Skin epidermis (tissue), 12 donors: ENCODE data around the gene PGF.
"Not testable (repeated sequence)": the region's sequence is repeated elsewhere in the genome, so short reads cannot be mapped to it uniquely, and the experiment has no call there.

Source experiments
- H3K27ac ChIP-seq, 21 experiments: fragments of 200-600 bp; sonication (generic) in 11 of 21; one replicate each; pipeline ENCODE4 v1.5.0; 2020; ENCODE audit warnings: mild to moderate bottlenecking in 3 of 21, inconsistent platforms in 2 of 21, moderate library complexity in 2 of 21
- H3K4me3 ChIP-seq, 7 experiments: fragments of 200-600 bp; sonication (generic) in 2 of 7; one replicate each; pipeline ENCODE4 v1.5.0; 2020; ENCODE audit warnings: inconsistent platforms in 2 of 7, mild to moderate bottlenecking in 2 of 7, moderate library complexity in 1 of 7

PGF gene

GRCh38 chr14:74931744-74932143 lies 23.7 kb downstream of the PGF start:
- H3K4me3 ChIP-seq = not testable (repeated sequence)
- peak overlapping the region in 1 of 21 experiments; percentile 74 for H3K27ac ChIP-seq

GRCh38 chr14:74929242-74929641 lies 26.2 kb downstream of the PGF start:
- H3K4me3 ChIP-seq = no peak overlapping the region
- no peak overlapping the region for H3K27ac ChIP-seq

GRCh38 chr14:74927225-74927624 lies 28.2 kb downstream of the PGF start:
- no peak overlapping the region for H3K4me3 ChIP-seq

GRCh38 chr14:74924061-74924460 lies 31.3 kb downstream of the PGF start:
- Histone ChIP-seq H3K27ac (no peak overlapping the region), H3K4me3 (no peak overlapping the region)

More at GRCh38 chr14:74927225-74927624, 28.2 kb downstream of the PGF start:
- no peak overlapping the region for H3K27ac ChIP-seq

GRCh38 chr14:74922752-74923401 lies 32.5 kb downstream of the PGF start, which contains the start of gene RPS6KL1:
Gene RPS6KL1 (minus strand): TSS chr14:74923260. CDS start chr14:74921541, 1,719 bp downstream.
- peak within 1 kb of the TSS; percentile 25 to 46 (median 38) for H3K4me3 ChIP-seq
- peak within 1 kb of the TSS in 6 of 21 experiments; percentile 20 to 78 (median 58) for H3K27ac ChIP-seq

- peak overlapping the region in 4 of 7 experiments; percentile 25 to 46 (median 42) for H3K4me3 ChIP-seq
- H3K27ac ChIP-seq = peak overlapping the region in 6 of 21 experiments; percentile 20 to 78 (median 58)
Measured at GRCh38 chr14:74921987-74922751, 33.2 kb downstream of the PGF start.

GRCh38 chr14:74921053-74921620 lies 34.3 kb downstream of the PGF start:
- H3K27ac ChIP-seq = no peak overlapping the region
- no peak overlapping the region for H3K4me3 ChIP-seq

GRCh38 chr14:74920281-74920680 lies 35.1 kb downstream of the PGF start:
- Histone ChIP-seq H3K4me3 (no peak overlapping the region), H3K27ac (no peak overlapping the region)

GRCh38 chr14:74919421-74920165 lies 35.8 kb downstream of the PGF start:
- H3K4me3 ChIP-seq = no peak overlapping the region
- H3K27ac ChIP-seq = no peak overlapping the region

- Histone ChIP-seq H3K27ac (peak overlapping the region in 7 of 21 experiments; percentile 3 to 76 (median 17)), H3K4me3 (no peak overlapping the region)
Measured at GRCh38 chr14:74918380-74918779, 37.0 kb downstream of the PGF start.

- Histone ChIP-seq H3K4me3 (no peak overlapping the region), H3K27ac (peak overlapping the region in 13 of 21 experiments; percentile 14 to 76 (median 55))
Measured at GRCh38 chr14:74917646-74918081, 37.7 kb downstream of the PGF start.

- no peak overlapping the region for H3K4me3 ChIP-seq
- peak overlapping the region in 14 of 21 experiments; percentile 6 to 76 (median 52) for H3K27ac ChIP-seq
Measured at GRCh38 chr14:74917178-74917543, 38.2 kb downstream of the PGF start.

- no peak overlapping the region for H3K4me3 ChIP-seq
- H3K27ac ChIP-seq = peak overlapping the region in 7 of 21 experiments; percentile 1 to 74 (median 14)
Measured at GRCh38 chr14:74915826-74916225, 39.6 kb downstream of the PGF start.

- Histone ChIP-seq H3K4me3 (no peak overlapping the region), H3K27ac (peak overlapping the region in 5 of 21 experiments; percentile 1 to 74 (median 14))
Measured at GRCh38 chr14:74915426-74915825, 40.0 kb downstream of the PGF start.

GRCh38 chr14:74913986-74914573 lies 41.3 kb downstream of the PGF start:
- no peak overlapping the region for H3K4me3 ChIP-seq
- H3K27ac ChIP-seq = peak overlapping the region in 7 of 21 experiments; percentile 9 to 52 (median 33)

- H3K27ac ChIP-seq = peak overlapping the region in 1 of 21 experiments; percentile 37
- H3K4me3 ChIP-seq = no peak overlapping the region
Measured at GRCh38 chr14:74913393-74913910, 41.9 kb downstream of the PGF start.

- Histone ChIP-seq H3K4me3 (no peak overlapping the region), H3K27ac (no peak overlapping the region)
Measured at GRCh38 chr14:74912801-74913200, 42.6 kb downstream of the PGF start.

GRCh38 chr14:74912111-74912510 lies 43.3 kb downstream of the PGF start:
- Histone ChIP-seq H3K27ac (no peak overlapping the region), H3K4me3 (no peak overlapping the region)

GRCh38 chr14:74911704-74912103 lies 43.7 kb downstream of the PGF start:
- Histone ChIP-seq H3K4me3 (no peak overlapping the region), H3K27ac (no peak overlapping the region)
